Fibroblast of the aortic adventitia (primary cell): ENCODE measurements around the gene CATSPERD. TPM values are rescaled to one million over a fixed set of nuclear protein-coding genes. Genes with fewer than 3 reads are reported as not detected.

Experiments used
- DNase-seq: peaks from one replicate; pipeline ENCODE4 v3.0.0-alpha.2; 2010; ENCODE audit warnings: low read depth
- H3K4me3 ChIP-seq: 2 replicates; pipeline ENCODE4 v1.5.1; 2011; ENCODE audit warnings: low read depth, mild to moderate bottlenecking, control low read depth, low read length, moderate library complexity
- total RNA-seq: library from RNA; depleted of rRNA; stranded (reverse); fragments of >200 nt; gene quantifications from 2 replicates; pipeline ENCODE4 v1.2.3, GENCODE V29; 2012; ENCODE audit warnings: low replicate concordance
- TF ChIP-seq, protein P1 (sequence below): IDR thresholded peaks from 2 replicates; pipeline ENCODE4 v1.5.1; 2011; ENCODE audit warnings: mild to moderate bottlenecking, low read length, control low read depth, inconsistent platforms; ENCODE audit not compliant: insufficient read depth

CATSPERD gene
- total RNA-seq, 1 donor = not detected

DNA sequence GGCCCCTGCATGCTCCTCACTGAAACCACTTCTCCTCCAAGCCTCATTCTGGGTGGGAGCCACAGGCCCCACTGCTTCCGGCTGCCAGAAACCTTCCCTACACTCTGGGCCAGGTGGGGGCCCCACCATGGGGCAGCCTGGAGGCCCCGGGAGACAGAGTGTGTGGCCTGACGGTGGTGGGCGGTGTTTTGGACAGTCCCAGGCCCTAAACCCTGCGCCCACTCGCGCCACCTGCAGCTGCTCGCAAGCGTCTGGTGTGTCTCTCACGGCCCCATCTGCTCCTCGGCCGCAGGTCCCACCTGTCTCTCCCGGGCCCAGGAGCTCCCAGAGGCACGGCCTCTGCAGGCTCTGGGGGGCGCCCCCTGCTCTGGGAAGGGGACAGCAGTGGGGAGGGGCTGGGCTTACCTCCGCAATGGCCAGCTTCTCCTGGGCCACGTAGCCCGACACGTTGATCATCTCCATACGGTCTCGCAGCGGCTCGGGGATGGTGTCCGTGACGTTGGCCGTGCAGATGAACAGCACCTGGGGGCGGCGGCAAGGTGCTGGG lies 24.7 kb upstream of the CATSPERD start:
- no peak overlapping the region for H3K4me3 ChIP-seq
- TF ChIP-seq, protein P1, sequence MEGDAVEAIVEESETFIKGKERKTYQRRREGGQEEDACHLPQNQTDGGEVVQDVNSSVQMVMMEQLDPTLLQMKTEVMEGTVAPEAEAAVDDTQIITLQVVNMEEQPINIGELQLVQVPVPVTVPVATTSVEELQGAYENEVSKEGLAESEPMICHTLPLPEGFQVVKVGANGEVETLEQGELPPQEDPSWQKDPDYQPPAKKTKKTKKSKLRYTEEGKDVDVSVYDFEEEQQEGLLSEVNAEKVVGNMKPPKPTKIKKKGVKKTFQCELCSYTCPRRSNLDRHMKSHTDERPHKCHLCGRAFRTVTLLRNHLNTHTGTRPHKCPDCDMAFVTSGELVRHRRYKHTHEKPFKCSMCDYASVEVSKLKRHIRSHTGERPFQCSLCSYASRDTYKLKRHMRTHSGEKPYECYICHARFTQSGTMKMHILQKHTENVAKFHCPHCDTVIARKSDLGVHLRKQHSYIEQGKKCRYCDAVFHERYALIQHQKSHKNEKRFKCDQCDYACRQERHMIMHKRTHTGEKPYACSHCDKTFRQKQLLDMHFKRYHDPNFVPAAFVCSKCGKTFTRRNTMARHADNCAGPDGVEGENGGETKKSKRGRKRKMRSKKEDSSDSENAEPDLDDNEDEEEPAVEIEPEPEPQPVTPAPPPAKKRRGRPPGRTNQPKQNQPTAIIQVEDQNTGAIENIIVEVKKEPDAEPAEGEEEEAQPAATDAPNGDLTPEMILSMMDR = no peak
- DNase-seq = no peak

- TF ChIP-seq, protein P1 = no peak
- no peak for DNase-seq
- no peak overlapping the region for H3K4me3 ChIP-seq
Measured at GRCh38 chr19:5696196-5697021, 24.0 kb upstream of the CATSPERD start.

GRCh38 chr19:5697022-5697889 lies 23.2 kb upstream of the CATSPERD start:
- H3K4me3 ChIP-seq = no peak overlapping the region
- no peak for DNase-seq
- TF ChIP-seq, protein P1 = no peak

GRCh38 chr19:5697890-5698634 lies 22.4 kb upstream of the CATSPERD start:
- TF ChIP-seq, protein P1 = no peak
- H3K4me3 ChIP-seq = no peak overlapping the region
- no peak for DNase-seq

- TF ChIP-seq, protein P1 = no peak
- DNase-seq = no peak
- no peak overlapping the region for H3K4me3 ChIP-seq
Measured at GRCh38 chr19:5698635-5699422, 21.6 kb upstream of the CATSPERD start.
